Fibroblast of skin of back (primary cell): ENCODE measurements around the gene TAC3. TPM values are rescaled to one million over a fixed set of nuclear protein-coding genes. Genes with fewer than 3 reads are reported as not detected.
"Not testable (repeated sequence)": the region's sequence is repeated elsewhere in the genome, so short reads cannot be mapped to it uniquely, and the experiment has no call there.

Source experiments
- DNase-seq: peaks from one replicate; pipeline ENCODE4 v3.0.0-alpha.2; 2013
- polyA plus RNA-seq, 2 experiments: library from polyadenylated mRNA; unstranded; fragments of 120-200 nt; gene quantifications; one replicate each; pipeline ENCODE4 v1.2.1, GENCODE V29; 2013; ENCODE audit not compliant: insufficient read length in 2 of 2

The TAC3 gene
- polyA plus RNA-seq (2013, experiment 1 of 2; ENCODE audit: insufficient read length) = not detected
- not detected for polyA plus RNA-seq (2013, experiment 2 of 2; ENCODE audit: insufficient read length)

DNA sequence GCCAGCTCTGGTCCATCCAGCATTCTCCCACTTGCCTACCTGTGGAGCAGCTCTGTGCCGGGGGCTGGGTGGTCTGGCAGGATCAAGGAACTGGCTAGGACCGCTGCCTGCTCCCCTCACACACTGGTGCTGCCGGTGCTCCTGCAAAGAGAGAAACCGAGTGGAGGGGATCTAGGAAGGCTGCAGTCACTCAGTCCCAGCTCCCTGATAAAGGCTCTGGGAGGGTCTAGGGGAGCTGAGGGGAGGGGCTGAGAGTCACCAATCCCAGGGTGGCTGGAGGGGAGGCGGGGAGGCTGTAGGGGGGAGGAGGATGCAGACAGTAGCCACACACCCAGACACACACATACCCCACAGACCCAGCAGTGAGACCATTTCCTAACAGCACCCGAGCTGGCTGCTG lies at the start of gene TAC3:
TAC3 (minus strand) TSS at position 182 of the 400 bp plus-strand sequence. CDS start 732 bp downstream, outside the sequence.
- no peak for DNase-seq

- no peak for DNase-seq
Observed at GRCh38 chr12:57063991-57064685, 47.8 kb upstream of the TAC3 start.

DNA sequence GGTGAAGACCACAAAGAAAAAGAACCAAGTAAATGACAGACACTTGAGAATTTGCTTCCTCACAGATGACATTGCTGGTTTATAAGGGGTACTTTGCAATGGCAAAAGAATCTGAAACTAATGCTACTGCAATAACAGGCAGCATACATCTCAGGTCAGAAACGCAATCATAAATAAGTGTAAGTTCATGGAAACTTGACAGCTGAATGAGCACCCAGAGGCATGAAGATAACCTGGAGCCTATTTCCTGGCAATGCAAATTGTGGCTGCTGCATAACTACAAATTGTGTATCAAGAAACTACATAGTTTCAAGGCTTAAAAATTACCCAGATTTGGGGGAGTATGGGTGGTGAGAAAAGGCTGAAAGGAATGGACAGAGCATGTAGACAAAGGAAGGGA lies 42.1 kb upstream of the TAC3 start:
- DNase-seq = no peak

DNA sequence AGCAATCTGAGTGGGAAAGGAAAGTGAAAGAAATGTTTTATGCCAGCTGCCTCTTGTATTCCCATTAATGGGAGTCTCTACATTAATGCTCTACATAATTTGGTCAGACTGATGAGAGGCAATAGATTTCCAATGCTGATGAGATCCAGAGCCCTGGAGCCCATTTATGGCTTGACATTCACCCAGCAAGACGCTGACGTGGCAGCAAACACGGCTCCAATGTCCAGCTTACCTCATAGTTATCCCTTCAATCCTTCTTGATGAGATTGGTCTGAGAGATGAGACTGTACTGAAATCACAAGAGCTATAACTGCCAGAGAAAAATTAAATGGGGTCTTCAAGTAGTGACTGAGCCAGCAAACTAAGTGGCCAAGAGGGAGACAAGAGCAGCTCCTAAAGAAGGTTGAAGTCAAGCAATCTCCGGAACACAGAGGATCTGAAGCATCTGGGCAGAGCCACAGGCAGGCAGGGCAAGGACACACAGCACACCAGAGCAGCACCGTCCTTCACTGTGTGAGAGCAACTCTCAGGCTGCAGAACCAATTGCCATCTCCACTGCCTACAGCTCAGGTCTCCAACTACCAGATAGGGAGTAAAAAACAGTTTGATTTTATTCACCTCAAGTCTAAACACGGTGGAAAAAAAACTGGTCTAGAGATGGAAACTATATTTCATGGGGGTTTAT lies 40.9 kb upstream of the TAC3 start:
- DNase-seq = no peak

GRCh38 chr12:57055824-57056223 lies 39.5 kb upstream of the TAC3 start:
- DNase-seq = no peak

DNA sequence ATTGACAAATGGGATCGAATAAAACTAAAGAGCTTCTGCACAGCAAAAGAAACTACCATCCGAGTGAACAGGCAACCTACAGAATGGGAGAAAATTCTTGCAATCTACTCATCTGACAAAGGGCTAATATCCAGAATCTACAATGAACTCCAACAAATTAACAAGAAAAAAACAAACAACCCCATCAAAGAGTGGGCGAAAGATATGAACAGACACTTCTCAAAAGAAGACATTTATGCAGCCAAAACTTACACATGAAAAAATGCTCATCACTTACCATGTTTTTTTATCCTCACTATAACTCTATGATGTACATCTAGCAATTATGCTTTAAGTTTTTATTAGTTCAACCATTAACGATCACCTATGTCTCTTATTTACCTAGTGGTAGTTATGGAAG lies 37.6 kb upstream of the TAC3 start:
- not testable (repeated sequence) for DNase-seq

DNA sequence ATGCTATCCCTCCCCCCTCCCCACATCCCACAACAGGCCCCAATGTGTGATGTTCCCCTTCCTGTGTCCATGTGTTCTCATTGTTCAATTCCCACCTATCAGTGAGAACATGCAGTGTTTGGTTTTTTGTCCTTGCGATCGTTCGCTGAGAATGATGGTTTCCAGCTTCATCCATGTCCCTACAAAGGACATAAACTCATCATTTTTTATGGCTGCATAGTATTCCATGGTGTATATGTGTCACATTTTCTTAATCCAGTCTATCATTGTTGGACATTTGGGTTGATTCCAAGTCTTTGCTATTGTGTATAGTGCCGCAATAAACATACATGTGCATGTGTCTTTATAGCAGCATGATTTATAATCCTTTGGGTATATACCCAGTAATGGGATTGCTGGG lies 36.8 kb upstream of the TAC3 start:
- DNase-seq = not testable (repeated sequence)

- no peak for DNase-seq
Observed at GRCh38 chr12:57051011-57051410, 34.7 kb upstream of the TAC3 start.

DNA sequence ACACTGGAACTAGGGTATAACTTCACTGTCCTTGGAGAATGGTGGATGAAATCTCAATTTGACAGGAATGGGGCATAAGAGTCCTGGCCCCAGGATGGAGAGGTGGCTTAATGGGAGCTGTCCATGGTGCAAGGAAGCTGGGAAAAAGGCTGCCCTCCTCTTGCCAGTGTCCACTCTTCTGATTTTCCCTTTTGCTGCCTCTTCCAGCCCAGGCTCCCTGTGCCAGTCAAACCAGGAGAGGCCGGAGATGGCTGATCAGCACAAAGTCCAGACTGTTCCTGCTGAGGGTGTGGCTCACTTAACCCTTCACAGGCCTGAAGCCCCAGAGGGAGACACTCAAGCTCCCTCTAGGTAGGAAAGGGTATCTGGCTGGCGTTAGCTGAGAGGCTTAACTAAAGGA lies 33.6 kb upstream of the TAC3 start, which contains the start of gene MYO1A:
MYO1A (minus strand) TSS at position 240 of the 400 bp plus-strand sequence. CDS start 1,806 bp downstream, outside the sequence.
- DNase-seq = peak; percentile 23

GRCh38 chr12:57049119-57049446 lies 32.8 kb upstream of the TAC3 start:
- DNase-seq = no peak

GRCh38 chr12:57048423-57049118 lies 32.2 kb upstream of the TAC3 start:
- no peak for DNase-seq

DNA sequence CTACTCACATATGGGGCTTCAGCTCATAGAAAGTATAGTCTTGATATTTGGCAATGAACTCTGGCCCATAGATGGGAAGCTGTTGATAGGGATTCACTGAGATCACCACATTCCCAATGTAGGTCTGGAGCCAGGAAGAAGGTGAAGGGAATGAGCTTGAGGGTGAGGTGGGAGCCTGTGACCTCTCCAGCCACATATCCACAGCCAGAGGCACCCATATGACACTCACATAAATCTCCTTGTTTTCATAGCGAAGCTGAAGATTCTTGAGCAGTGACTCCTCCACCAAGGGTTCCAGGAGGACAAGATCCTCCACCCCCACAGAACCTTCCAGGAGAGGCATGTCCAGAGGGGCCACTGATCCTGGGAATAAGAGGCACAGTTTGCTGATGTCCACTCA lies 31.7 kb upstream of the TAC3 start:
- DNase-seq = peak; percentile 55

DNA sequence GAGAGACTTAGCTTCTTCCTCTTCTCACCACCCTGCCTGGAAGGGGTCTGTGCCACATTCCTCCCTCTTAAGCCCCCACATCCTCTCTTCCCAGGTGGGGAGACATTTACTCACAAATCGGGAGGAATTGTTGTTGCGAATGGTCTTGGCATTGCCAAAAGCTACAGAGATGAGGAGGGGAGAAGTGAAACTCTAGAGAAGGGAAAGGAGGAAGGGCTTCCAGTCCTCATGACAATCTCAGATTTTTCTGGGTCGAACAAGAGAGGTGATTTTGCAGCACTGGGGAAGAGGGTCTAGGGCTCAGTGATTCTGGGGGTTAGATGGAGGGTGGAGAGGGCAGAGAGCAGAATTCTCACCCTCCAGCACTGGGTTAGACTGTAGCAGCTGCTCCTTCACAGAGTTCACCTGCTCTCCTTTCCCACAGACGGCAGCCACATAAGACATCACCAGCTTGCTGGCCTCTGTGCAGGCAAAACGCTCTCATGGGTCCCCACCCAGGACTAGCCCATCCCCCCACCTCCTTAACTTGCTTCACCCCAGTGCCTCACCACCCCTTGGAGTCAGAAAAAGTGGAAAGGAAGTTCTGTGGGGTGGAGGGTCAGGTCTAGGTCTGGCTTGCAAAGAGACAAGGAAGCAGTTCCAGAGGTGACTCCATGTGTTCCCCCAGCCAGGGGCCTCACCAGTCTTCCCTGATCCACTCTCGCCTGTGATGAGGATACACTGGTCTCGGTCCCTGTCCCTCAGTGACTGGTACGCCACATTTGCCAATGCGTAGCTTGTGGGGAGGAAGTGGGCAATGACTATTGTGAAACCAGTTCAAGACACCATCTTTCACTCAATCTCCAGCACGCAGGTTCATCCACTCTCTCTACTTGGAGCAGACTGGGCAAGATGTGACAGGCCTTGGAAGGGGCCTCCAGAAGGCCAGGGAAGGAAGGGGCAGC lies 30.9 kb upstream of the TAC3 start:
- no peak for DNase-seq

GRCh38 chr12:57046086-57046791 lies 29.9 kb upstream of the TAC3 start:
- DNase-seq = no peak

GRCh38 chr12:57044889-57045288 lies 28.6 kb upstream of the TAC3 start:
- peak; percentile 9 for DNase-seq

DNA sequence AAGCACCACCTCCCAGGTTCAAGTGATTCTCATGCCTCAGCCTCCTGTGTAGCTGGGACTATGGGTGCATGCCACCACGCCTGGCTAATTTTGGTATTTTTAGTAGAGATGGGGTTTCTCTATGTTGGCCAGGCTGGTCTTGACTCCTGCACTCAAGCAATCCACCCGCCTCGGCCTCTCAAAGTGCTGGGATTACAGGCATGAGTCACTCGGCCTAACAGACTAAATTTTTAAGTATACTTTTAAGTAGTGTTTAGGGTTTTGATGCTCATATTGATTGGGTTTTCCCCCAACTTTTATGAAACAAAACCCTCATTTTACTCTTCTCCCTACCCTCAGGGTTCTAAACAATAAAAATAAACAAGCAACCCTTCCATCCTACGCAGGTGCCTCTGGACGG lies 28.1 kb upstream of the TAC3 start:
- no peak for DNase-seq

DNA sequence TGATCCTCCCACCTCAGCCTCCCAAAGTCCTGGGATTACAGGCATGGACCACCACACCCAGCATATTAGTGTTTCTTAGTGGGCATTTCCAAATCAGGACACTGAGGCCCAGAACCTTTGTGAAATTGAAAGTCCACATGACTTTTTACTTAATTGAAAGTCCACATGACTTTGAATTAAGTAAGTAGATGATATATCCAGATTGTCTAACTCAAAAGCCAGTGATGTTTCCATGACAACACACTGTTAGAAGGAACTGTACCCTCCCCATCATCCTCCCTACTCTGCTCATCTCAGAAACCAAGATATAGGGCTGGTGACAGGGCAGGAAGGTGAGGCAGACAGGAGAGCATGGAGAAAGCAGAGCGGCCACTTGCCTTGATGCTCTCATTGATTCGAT lies 26.4 kb upstream of the TAC3 start:
- no peak for DNase-seq

DNA sequence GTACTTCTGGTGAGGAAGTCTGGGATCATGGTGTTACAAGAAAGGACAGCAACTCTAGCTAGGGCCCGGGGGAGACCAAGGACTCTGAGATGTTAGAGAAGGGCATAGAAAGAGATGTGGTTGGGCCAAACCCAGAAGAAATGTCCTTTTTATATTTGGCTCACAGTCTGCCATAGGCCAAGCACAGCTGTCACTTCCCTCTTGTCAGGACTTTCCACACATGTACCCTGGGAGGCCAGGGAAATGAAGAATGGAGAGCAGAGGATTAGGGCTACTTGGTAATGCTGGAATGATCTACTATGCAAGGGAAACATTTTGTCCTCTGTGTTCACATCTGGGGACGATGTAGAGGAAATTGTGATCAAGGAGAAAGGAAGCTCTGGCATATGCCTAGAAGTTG lies 24.4 kb upstream of the TAC3 start:
- no peak for DNase-seq

- DNase-seq = no peak
Observed at GRCh38 chr12:57040211-57040610, 23.9 kb upstream of the TAC3 start.

DNA sequence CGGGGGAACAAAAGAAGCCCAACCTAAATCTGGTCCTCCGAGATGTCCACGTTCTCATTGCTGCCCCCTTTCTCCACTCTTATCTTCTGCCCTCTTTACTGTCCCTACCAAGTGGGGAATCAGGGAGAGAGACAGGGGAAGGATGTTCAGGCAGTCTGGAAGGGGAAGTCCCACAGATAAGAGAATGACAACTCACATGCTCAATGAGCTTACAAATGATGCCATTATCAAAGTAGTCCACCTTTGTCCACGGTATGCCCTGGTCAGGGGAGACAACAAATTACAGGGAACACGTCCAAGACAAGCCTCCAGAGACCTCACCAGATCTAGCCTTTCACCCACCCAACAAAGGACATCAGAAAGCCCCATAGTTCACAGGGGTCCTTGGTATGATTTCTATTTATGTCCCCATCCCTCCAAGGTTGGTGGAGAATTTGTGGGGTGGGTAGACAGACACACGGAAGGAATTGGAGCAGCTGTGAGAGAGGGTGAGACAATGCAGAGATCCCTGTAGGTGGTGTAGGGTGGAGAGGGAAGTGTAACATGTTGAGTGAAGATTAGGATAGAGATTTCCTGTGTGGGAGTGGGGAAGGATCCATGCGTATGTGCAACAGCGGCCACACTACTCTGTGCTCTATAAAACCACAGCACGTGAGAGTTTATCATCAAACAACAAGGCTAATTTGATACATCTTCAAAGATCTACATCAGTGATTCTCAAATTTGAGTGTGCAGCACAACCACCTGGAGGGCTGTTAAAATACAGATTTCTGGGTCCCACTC lies 22.9 kb upstream of the TAC3 start:
- no peak for DNase-seq

DNA sequence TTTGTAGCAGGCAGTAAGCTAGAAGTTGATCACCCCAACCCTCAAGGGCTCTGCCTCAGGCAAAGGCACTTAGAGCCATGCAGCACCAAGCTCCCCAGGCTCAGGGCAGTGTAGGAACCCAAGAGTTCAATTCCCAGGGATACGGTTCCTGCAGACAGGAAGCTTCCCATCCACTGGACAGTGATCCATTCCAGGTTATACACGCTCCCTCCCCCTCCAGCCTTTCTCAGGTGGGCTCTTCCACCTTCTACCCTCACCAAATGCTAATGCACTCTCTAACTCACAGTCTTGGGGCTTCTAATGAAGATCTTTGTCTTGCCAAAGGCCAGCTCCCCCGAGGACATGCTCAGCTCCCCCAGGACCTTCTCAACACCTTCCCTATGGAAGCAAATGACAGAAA lies 20.9 kb upstream of the TAC3 start:
- DNase-seq = no peak
